GM12875 (cell line): ENCODE measurements around the gene TTLL10.
"Not testable (repeated sequence)": the region's sequence is repeated elsewhere in the genome, so short reads cannot be mapped to it uniquely, and the experiment has no call there.

Experiments
- H3K4me3 ChIP-seq: one replicate; pipeline ENCODE4 v1.5.1; 2011; ENCODE audit warnings: low read depth, low read length, control low read depth
- CTCF ChIP-seq: IDR thresholded peaks from 2 replicates; pipeline ENCODE4 v1.5.1; 2011; ENCODE audit warnings: low read depth, mild to moderate bottlenecking, control low read depth, inconsistent platforms, low read length, moderate library complexity, borderline replicate concordance; ENCODE audit not compliant: insufficient read depth

Gene TTLL10

GRCh38 chr1:1185101-1185765 lies 11.6 kb downstream of the TTLL10 start:
- no peak overlapping the region for H3K4me3 ChIP-seq
- TF ChIP-seq CTCF: no peak

- no peak for TF ChIP-seq CTCF
- no peak overlapping the region for H3K4me3 ChIP-seq
These were observed 14.3 kb downstream of the TTLL10 start for GRCh38 chr1:1187938-1188337.

- no peak for TF ChIP-seq CTCF
- H3K4me3 ChIP-seq: no peak overlapping the region
These were observed 15.4 kb downstream of the TTLL10 start for GRCh38 chr1:1189111-1189510.

- no peak for TF ChIP-seq CTCF
- no peak overlapping the region for H3K4me3 ChIP-seq
These were observed 18.1 kb downstream of the TTLL10 start for GRCh38 chr1:1191734-1192133.

- H3K4me3 ChIP-seq: no peak overlapping the region
- TF ChIP-seq CTCF: no peak
These were observed 21.0 kb downstream of the TTLL10 start for GRCh38 chr1:1194723-1195122.

- H3K4me3 ChIP-seq: not testable (repeated sequence)
These were observed 22.0 kb downstream of the TTLL10 start for GRCh38 chr1:1195726-1196125.

GRCh38 chr1:1196431-1197187 lies 22.9 kb downstream of the TTLL10 start:
- no peak overlapping the region for H3K4me3 ChIP-seq
- no peak for TF ChIP-seq CTCF
